GM11168 (cell line): ENCODE results near the gene IL12RB2.

Source experiments
- in situ Hi-C: fragments of 300-500 bp; cut with MboI; formaldehyde crosslinking; loops from one replicate; pipeline ENCODE4 v1.12.0; 2022; ENCODE audit warnings: low sequenced_read_pairs; ENCODE audit not compliant: unreplicated experiment

Gene IL12RB2

GRCh38 chr1:67346982-67347381, 39.3 kb downstream of the IL12RB2 start:
- in situ Hi-C loops = no loop called here

GRCh38 chr1:67347688-67348472, 40.2 kb downstream of the IL12RB2 start:
- in situ Hi-C loops = no loop called here

DNA sequence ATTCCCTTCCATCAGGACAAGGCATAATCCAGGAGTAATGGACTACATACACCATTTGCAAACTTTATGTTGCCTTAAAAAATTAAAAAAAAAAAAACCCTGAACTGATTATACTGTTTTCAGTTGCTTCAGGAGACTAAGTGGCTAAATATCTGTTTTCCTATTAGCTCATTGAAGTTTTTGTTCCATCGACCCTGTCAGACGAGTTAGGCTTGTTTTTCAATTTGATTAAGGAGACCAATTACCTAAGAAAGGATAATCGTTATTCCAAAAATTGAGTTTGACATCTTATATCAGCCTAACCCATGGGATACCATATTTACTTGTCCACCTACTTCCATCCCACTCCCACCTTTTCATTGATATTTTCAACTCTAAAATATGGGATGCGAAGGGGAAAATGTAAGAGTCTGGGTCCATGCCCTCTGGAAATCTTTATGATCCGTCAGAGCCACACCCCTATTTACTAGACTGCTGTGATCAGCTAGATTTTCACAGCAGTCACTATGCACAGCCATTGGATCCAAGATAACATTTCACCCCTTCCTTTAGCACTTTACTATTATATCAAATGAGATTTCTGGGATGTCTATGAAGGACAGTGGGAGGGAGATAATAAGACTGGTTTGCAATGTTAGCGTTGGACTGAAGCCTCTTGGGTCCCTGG, 41.0 kb downstream of the IL12RB2 start:
- in situ Hi-C loops = no loop called here

DNA sequence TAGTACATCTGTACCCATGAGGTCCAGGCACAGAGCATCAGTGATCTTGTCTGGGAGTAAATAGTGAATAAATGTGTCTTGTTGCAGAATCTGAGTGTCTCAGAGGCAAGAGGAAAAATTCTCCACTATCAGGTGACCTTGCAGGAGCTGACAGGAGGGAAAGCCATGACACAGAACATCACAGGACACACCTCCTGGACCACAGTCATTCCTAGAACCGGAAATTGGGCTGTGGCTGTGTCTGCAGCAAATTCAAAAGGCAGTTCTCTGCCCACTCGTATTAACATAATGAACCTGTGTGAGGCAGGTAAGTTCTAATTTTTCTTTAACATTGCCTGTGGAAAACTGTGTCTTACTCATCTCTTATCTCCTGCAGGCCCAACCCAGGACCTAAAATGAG, 43.1 kb downstream of the IL12RB2 start:
- in situ Hi-C loops = no loop called here

- in situ Hi-C loops = no loop called here
Observed at GRCh38 chr1:67352211-67352610, 44.5 kb downstream of the IL12RB2 start.

GRCh38 chr1:67355745-67356424, 48.2 kb downstream of the IL12RB2 start:
- in situ Hi-C loops = no loop called here

DNA sequence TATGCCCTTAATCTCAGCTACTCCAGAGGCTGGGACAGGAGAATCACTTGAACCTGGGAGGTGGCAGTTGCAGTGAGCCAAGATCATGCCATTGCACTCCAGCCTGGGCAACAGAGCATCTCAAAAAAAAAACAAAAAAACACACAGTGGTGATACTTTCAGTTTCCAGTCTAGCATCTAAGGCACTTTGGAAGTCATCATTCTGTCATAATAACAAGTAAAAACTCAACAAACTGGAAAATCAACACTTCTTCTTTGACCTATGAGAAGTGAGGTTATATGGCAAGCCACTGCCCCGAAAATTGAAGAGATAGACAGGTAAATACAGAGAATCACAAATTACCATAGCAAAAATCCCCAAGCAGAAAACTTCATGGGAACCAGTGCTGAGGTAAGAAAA, 51.9 kb downstream of the IL12RB2 start:
- in situ Hi-C loops = no loop called here

GRCh38 chr1:67361641-67362040, 54.0 kb downstream of the IL12RB2 start:
- in situ Hi-C loops = no loop called here

DNA sequence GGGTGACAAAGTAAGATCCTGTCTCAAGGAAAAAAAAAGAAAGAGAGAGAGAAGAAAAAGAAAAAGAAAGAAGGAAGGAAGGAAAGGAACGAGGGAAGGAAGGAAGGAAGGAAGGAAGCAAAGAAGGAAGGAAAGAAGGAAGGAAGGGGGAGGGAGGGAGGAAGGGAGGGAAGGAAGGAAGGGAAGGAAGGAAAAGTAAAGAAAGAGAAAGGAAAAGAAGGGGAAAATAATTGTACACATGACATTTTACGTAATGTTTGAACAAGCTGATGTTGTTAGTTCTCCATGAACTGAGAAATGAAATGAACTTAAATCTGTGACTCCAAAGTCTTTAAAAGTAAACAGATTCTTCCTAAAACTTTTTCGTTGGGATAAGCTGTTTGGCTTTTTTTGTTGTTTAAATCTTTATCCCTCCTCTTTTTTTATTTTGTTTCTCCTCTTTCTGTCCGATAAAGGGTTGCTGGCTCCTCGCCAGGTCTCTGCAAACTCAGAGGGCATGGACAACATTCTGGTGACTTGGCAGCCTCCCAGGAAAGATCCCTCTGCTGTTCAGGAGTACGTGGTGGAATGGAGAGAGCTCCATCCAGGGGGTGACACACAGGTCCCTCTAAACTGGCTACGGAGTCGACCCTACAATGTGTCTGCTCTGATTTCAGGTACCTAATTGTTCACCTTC, 59.8 kb downstream of the IL12RB2 start:
- in situ Hi-C loops = no loop called here

- in situ Hi-C loops = no loop called here
Observed at GRCh38 chr1:67368046-67368514, 60.4 kb downstream of the IL12RB2 start.

- in situ Hi-C loops = no loop called here
Observed at GRCh38 chr1:67371043-67371442, 63.4 kb downstream of the IL12RB2 start.

GRCh38 chr1:67371681-67372080, 64.0 kb downstream of the IL12RB2 start:
- in situ Hi-C loops = no loop called here

- in situ Hi-C loops = no loop called here
Observed at GRCh38 chr1:67372136-67372535, 64.5 kb downstream of the IL12RB2 start.

- in situ Hi-C loops = no loop called here
Observed at GRCh38 chr1:67372898-67373297, 65.2 kb downstream of the IL12RB2 start.

GRCh38 chr1:67376381-67376780, 68.7 kb downstream of the IL12RB2 start:
- in situ Hi-C loops = no loop called here

GRCh38 chr1:67377253-67377652, 69.6 kb downstream of the IL12RB2 start:
- in situ Hi-C loops = no loop called here

DNA sequence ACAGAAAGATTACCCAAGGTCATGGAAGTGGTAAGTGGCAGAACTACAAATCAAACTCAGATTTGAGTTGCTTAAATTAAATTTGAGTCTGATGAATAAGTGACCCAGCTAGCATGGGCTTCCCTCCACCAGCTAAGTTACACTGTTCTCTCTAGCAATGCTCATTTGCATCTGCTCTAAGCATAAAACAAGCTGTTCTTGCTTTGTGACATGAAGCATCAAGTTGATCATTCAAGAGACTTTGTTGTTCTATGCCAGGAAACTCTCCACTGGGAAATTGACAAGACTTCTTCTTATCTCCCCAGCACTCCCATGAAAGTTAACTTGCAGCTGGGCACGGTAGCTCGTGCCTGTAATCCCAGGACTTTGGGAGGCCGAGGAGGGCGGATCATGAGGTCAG, 73.5 kb downstream of the IL12RB2 start:
- in situ Hi-C loops = no loop called here

- in situ Hi-C loops = no loop called here
Observed at GRCh38 chr1:67382292-67382691, 74.6 kb downstream of the IL12RB2 start.

DNA sequence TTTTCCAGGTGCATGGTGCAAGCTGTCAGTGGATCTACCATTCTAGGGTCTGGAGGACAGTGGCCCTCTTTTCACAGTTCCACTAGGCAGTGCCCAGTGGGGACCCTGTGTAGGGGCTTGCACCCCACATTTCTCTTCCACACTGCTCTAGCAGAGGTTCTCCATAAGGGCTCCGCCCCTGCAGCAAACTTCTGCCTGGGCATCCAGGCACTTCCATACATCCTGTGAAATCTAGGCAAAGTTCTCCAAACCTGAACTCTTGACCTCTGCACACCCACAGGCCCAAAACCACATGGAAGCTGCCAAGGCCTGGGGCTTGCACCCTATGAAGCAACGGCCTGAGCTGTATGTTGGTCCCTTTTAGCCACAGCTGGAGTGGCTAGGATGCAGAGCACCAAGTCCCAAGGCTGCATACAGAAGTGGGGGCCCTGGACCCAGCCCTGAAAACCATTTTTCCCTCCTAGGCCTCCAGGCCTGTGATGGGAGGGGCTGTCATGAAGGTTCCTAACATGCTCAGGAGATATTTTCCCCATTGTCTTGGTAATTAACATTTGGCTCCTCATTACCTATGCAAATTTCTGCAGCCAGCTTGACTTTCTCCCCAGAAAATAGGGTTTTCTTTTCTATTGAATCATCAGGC, 76.4 kb downstream of the IL12RB2 start:
- in situ Hi-C loops = no loop called here
